ENCODE data around the gene CRISP2. TPM values are rescaled to one million over a fixed set of nuclear protein-coding genes. Genes with fewer than 3 reads are reported as not detected.

Gene CRISP2
- total and polyA plus RNA-seq, 2 of the 13 experiments (the other 11 are each of a cell fraction or from before 2014, with no cell fraction given): not detected

DNA sequence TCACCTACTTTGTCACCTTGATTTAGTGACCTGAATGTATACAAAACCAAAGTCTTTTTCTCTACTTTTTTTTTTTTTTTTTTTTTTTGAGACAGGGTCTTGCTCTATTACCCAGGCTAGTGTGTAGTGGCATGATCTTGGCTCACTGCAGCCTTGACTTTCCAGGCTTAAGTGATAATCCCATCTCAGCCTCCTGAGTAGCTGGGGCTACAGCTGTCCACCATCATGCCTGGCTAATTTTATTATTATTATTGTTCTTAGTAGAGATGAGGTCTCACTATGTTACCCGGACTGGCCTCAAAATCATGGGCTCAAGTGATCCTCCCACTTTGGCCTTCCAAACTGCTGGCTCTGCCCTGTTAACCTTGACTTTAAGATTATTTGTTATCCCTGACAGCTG lies 37.5 kb downstream of the CRISP2 start (continued):
- TF ChIP-seq, protein P1, sequence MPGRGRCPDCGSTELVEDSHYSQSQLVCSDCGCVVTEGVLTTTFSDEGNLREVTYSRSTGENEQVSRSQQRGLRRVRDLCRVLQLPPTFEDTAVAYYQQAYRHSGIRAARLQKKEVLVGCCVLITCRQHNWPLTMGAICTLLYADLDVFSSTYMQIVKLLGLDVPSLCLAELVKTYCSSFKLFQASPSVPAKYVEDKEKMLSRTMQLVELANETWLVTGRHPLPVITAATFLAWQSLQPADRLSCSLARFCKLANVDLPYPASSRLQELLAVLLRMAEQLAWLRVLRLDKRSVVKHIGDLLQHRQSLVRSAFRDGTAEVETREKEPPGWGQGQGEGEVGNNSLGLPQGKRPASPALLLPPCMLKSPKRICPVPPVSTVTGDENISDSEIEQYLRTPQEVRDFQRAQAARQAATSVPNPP (CRISPR knock-in tag; IDR thresholded peaks at IDR 0.05): no peak
- TF ChIP-seq CBX1 (IDR thresholded peaks at IDR 0.05; ENCODE audit: low read depth) (no peak), CHD4 (IDR thresholded peaks at IDR 0.05; ENCODE audit: borderline replicate concordance, low read length) (no peak), ZSCAN25 (CRISPR knock-in tag; IDR thresholded peaks at IDR 0.05) (no peak)

DNA sequence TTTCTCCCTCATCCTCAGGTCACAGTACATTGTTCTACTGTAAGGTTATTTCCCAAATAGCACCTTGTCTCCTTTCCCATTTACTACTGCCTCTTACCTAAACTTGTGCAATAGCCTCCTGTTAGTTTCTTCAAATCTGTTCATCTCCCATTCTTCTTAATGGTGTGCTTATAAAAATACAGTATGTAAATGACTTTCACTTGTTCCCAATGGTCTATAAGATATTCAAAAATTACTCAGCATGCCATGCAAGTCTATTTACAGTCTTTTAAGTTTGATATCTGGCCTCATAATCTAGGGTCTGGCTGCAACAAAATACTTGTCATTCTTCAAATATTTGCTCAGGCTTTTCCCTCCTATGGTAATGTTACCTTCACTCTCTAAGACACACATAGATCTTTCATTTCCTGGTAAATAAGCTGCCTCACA lies 45.2 kb downstream of the CRISP2 start:
- no peak for ATAC-seq
- Histone ChIP-seq H3K9ac (ENCODE audit: insufficient read depth, low read depth, low read length) (no peak overlapping the region), H3K4me2 (ENCODE audit: low read depth, low read length) (no peak overlapping the region), H3K9me3 (ENCODE audit: low read length) (no peaks in the 10 kb centered on the region), H3K4me3 (replicated peaks in 1 of 3; ENCODE audit: insufficient read depth in 1 of 3, low read depth in 2 of 3, low read length in 3 of 3) (no peak overlapping the region), H3K36me3 (replicated peaks in 1 of 2; ENCODE audit: control insufficient read depth in 1 of 2, insufficient read depth in 2 of 2, low read length in 2 of 2) (no peaks in the 10 kb centered on the region), H3K27ac (ENCODE audit: extremely low read length, insufficient read depth, low read length) (no peak overlapping the region), H3K4me1 (ENCODE audit: insufficient read depth, low read length) (no peaks in the 10 kb centered on the region), H3K27me3 (ENCODE audit: control insufficient read depth in 1 of 2, insufficient read depth in 2 of 2, low read length in 2 of 2) (no peaks in the 10 kb centered on the region), H4K20me1 (ENCODE audit: insufficient read depth, low read length) (no peaks in the 10 kb centered on the region), H2AFZ (ENCODE audit: low read length) (no peak overlapping the region), H3K79me2 (ENCODE audit: insufficient read depth, low read length) (no peaks in the 10 kb centered on the region)
- no TSS peak for BruUV-seq (replicated peaks)
- intact Hi-C loops (cut with micrococcal nuclease; ENCODE audit: unreplicated experiment) (no loop called here), in situ Hi-C loops (cut with HindIII; ENCODE audit: extremely low pct_ligation_motif_present, low pct_unique_long_range_greater_than_20kb) (no loop called here)
- FAIRE-seq: no peak
- TF ChIP-seq ZNF264 (CRISPR knock-in tag; IDR thresholded peaks at IDR 0.05): no peak
- no peak for TF ChIP-seq ZNF720 (CRISPR knock-in tag; IDR thresholded peaks at IDR 0.05)
- TF ChIP-seq SP5 (CRISPR knock-in tag; IDR thresholded peaks at IDR 0.05; ENCODE audit: borderline replicate concordance, low read depth): no peak
- TF ChIP-seq, protein P2, sequence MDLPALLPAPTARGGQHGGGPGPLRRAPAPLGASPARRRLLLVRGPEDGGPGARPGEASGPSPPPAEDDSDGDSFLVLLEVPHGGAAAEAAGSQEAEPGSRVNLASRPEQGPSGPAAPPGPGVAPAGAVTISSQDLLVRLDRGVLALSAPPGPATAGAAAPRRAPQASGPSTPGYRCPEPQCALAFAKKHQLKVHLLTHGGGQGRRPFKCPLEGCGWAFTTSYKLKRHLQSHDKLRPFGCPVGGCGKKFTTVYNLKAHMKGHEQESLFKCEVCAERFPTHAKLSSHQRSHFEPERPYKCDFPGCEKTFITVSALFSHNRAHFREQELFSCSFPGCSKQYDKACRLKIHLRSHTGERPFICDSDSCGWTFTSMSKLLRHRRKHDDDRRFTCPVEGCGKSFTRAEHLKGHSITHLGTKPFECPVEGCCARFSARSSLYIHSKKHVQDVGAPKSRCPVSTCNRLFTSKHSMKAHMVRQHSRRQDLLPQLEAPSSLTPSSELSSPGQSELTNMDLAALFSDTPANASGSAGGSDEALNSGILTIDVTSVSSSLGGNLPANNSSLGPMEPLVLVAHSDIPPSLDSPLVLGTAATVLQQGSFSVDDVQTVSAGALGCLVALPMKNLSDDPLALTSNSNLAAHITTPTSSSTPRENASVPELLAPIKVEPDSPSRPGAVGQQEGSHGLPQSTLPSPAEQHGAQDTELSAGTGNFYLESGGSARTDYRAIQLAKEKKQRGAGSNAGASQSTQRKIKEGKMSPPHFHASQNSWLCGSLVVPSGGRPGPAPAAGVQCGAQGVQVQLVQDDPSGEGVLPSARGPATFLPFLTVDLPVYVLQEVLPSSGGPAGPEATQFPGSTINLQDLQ (CRISPR knock-in tag; IDR thresholded peaks at IDR 0.05): no peak
- no peak for TF ChIP-seq POLR2G (IDR thresholded peaks at IDR 0.05; ENCODE audit: low read depth, low read length)
- TF ChIP-seq ZNF556 (CRISPR knock-in tag; IDR thresholded peaks at IDR 0.05; ENCODE audit: borderline replicate concordance): no peak
- TF ChIP-seq NAIF1 (CRISPR knock-in tag; IDR thresholded peaks at IDR 0.05; ENCODE audit: borderline replicate concordance): no peak
- TF ChIP-seq, protein P3, sequence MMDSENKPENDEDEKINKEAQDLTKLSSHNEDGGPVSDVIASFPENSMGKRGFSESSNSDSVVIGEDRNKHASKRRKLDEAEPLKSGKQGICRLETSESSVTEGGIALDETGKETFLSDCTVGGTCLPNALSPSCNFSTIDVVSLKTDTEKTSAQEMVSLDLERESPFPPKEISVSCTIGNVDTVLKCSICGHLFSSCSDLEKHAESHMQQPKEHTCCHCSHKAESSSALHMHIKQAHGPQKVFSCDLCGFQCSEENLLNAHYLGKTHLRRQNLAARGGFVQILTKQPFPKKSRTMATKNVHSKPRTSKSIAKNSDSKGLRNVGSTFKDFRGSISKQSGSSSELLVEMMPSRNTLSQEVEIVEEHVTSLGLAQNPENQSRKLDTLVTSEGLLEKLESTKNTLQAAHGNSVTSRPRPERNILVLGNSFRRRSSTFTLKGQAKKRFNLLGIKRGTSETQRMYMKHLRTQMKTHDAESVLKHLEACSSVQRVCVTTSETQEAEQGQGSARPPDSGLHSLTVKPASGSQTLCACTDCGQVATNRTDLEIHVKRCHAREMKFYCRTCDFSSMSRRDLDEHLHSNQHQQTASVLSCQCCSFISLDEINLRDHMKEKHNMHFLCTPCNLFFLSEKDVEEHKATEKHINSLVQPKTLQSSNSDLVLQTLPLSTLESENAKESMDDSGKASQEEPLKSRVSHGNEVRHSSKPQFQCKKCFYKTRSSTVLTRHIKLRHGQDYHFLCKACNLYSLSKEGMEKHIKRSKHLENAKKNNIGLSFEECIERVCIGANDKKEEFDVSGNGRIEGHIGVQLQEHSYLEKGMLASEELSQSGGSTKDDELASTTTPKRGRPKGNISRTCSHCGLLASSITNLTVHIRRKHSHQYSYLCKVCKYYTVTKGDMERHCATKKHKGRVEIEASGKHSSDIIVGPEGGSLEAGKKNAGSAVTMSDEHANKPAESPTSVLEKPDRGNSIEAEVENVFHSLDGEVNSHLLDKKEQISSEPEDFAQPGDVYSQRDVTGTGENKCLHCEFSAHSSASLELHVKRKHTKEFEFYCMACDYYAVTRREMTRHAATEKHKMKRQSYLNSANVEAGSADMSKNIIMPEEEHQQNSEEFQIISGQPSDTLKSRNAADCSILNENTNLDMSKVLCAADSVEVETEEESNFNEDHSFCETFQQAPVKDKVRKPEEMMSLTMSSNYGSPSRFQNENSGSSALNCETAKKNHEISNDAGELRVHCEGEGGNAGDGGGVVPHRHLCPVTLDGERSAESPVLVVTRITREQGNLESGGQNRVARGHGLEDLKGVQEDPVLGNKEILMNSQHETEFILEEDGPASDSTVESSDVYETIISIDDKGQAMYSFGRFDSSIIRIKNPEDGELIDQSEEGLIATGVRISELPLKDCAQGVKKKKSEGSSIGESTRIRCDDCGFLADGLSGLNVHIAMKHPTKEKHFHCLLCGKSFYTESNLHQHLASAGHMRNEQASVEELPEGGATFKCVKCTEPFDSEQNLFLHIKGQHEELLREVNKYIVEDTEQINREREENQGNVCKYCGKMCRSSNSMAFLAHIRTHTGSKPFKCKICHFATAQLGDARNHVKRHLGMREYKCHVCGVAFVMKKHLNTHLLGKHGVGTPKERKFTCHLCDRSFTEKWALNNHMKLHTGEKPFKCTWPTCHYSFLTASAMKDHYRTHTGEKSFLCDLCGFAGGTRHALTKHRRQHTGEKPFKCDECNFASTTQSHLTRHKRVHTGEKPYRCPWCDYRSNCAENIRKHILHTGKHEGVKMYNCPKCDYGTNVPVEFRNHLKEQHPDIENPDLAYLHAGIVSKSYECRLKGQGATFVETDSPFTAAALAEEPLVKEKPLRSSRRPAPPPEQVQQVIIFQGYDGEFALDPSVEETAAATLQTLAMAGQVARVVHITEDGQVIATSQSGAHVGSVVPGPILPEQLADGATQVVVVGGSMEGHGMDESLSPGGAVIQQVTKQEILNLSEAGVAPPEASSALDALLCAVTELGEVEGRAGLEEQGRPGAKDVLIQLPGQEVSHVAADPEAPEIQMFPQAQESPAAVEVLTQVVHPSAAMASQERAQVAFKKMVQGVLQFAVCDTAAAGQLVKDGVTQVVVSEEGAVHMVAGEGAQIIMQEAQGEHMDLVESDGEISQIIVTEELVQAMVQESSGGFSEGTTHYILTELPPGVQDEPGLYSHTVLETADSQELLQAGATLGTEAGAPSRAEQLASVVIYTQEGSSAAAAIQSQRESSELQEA (CRISPR knock-in tag; IDR thresholded peaks at IDR 0.05; ENCODE audit: not compliant biosample characterization): no peak
- ChIA-PET POLR2A (no interaction called here), CTCF (ENCODE audit: low intra/inter-chr PET ratio, low total read pairs) (no interaction called here)
- DNase-seq (ENCODE audit: low spot score): no peak
